Measurements from ENCODE around the gene DISP2.

The DISP2 gene

GRCh38 chr15:40328751-40329150 is 29.3 kb upstream of the DISP2 start:
- H3K9me3 ChIP-seq (ENCODE audit: control insufficient read depth, low read length), result no peaks in the 10 kb centered on the region
- no peak overlapping the region for H3K4me3 ChIP-seq (ENCODE audit: extremely low read depth, insufficient read depth, low read length, poor library complexity, severe bottlenecking)
- WGBS, 2 experiments (ENCODE audit: insufficient coverage in 2 of 2), result 89 to 91% methylated on average over 5 of the region's 5 CpGs
- H3K27ac ChIP-seq (ENCODE audit: low read depth, low read length, severe bottlenecking), result peak overlapping the region; percentile 47
- H3K4me1 ChIP-seq (ENCODE audit: control insufficient read depth, insufficient read depth, low read length, poor library complexity, severe bottlenecking), result peaks cover 56% of the 10 kb centered on the region
- H3K36me3 ChIP-seq (ENCODE audit: control insufficient read depth, insufficient read depth, low read length), result peaks cover 24% of the 10 kb centered on the region

- Histone ChIP-seq H3K4me3 (ENCODE audit: extremely low read depth, insufficient read depth, low read length, poor library complexity, severe bottlenecking) (no peak overlapping the region), H3K36me3 (ENCODE audit: control insufficient read depth, insufficient read depth, low read length) (peaks cover 24% of the 10 kb centered on the region), H3K27ac (ENCODE audit: low read depth, low read length, severe bottlenecking) (no peak overlapping the region), H3K9me3 (ENCODE audit: control insufficient read depth, low read length) (no peaks in the 10 kb centered on the region), H3K4me1 (ENCODE audit: control insufficient read depth, insufficient read depth, low read length, poor library complexity, severe bottlenecking) (peaks cover 67% of the 10 kb centered on the region)
- WGBS, 2 experiments (ENCODE audit: insufficient coverage in 2 of 2), result 93 to 95% methylated on average over 6 to 7 of the region's 7 CpGs
Measured at GRCh38 chr15:40329804-40330203, 28.2 kb upstream of the DISP2 start.

GRCh38 chr15:40330368-40330836 is 27.6 kb upstream of the DISP2 start:
- 68 to 86% methylated on average over 5 of the region's 5 CpGs for WGBS, 2 experiments (ENCODE audit: insufficient coverage in 2 of 2)
- Histone ChIP-seq H3K36me3 (ENCODE audit: control insufficient read depth, insufficient read depth, low read length) (peaks cover 24% of the 10 kb centered on the region), H3K27ac (ENCODE audit: low read depth, low read length, severe bottlenecking) (no peak overlapping the region), H3K4me1 (ENCODE audit: control insufficient read depth, insufficient read depth, low read length, poor library complexity, severe bottlenecking) (peaks cover 71% of the 10 kb centered on the region), H3K4me3 (ENCODE audit: extremely low read depth, insufficient read depth, low read length, poor library complexity, severe bottlenecking) (no peak overlapping the region), H3K9me3 (ENCODE audit: control insufficient read depth, low read length) (no peaks in the 10 kb centered on the region)

- Histone ChIP-seq H3K36me3 (ENCODE audit: control insufficient read depth, insufficient read depth, low read length) (peaks cover 24% of the 10 kb centered on the region), H3K4me1 (ENCODE audit: control insufficient read depth, insufficient read depth, low read length, poor library complexity, severe bottlenecking) (peaks cover 68% of the 10 kb centered on the region), H3K9me3 (ENCODE audit: control insufficient read depth, low read length) (no peaks in the 10 kb centered on the region), H3K27ac (ENCODE audit: low read depth, low read length, severe bottlenecking) (no peak overlapping the region), H3K4me3 (ENCODE audit: extremely low read depth, insufficient read depth, low read length, poor library complexity, severe bottlenecking) (no peak overlapping the region)
- 89 to 95% methylated on average over 4 to 6 of the region's 7 CpGs for WGBS, 2 experiments (ENCODE audit: insufficient coverage in 2 of 2)
Measured at GRCh38 chr15:40331026-40331425, 27.0 kb upstream of the DISP2 start.

- Histone ChIP-seq H3K36me3 (ENCODE audit: control insufficient read depth, insufficient read depth, low read length) (peaks cover 24% of the 10 kb centered on the region), H3K27ac (ENCODE audit: low read depth, low read length, severe bottlenecking) (no peak overlapping the region), H3K4me1 (ENCODE audit: control insufficient read depth, insufficient read depth, low read length, poor library complexity, severe bottlenecking) (peaks cover 62% of the 10 kb centered on the region), H3K4me3 (ENCODE audit: extremely low read depth, insufficient read depth, low read length, poor library complexity, severe bottlenecking) (no peak overlapping the region), H3K9me3 (ENCODE audit: control insufficient read depth, low read length) (no peaks in the 10 kb centered on the region)
- WGBS, 2 experiments (ENCODE audit: insufficient coverage in 2 of 2), result 90 to 95% methylated on average over 2 to 7 of the region's 7 CpGs
Measured at GRCh38 chr15:40331637-40332036, 26.4 kb upstream of the DISP2 start.

- peaks cover 57% of the 10 kb centered on the region for H3K4me1 ChIP-seq (ENCODE audit: control insufficient read depth, insufficient read depth, low read length, poor library complexity, severe bottlenecking)
- peaks cover 24% of the 10 kb centered on the region for H3K36me3 ChIP-seq (ENCODE audit: control insufficient read depth, insufficient read depth, low read length)
- no peak overlapping the region for H3K4me3 ChIP-seq (ENCODE audit: extremely low read depth, insufficient read depth, low read length, poor library complexity, severe bottlenecking)
- no peaks in the 10 kb centered on the region for H3K9me3 ChIP-seq (ENCODE audit: control insufficient read depth, low read length)
- no peak overlapping the region for H3K27ac ChIP-seq (ENCODE audit: low read depth, low read length, severe bottlenecking)
- WGBS, 2 experiments (ENCODE audit: insufficient coverage in 2 of 2), result 81 to 98% methylated on average over 6 to 7 of the region's 8 CpGs
Measured at GRCh38 chr15:40332113-40332781, 25.8 kb upstream of the DISP2 start.

GRCh38 chr15:40333922-40334492 is 24.0 kb upstream of the DISP2 start:
- peaks cover 51% of the 10 kb centered on the region for H3K4me1 ChIP-seq (ENCODE audit: control insufficient read depth, insufficient read depth, low read length, poor library complexity, severe bottlenecking)

GRCh38 chr15:40334541-40334940 is 23.5 kb upstream of the DISP2 start:
- 94 to 95% methylated on average over 2 of the region's 3 CpGs for WGBS, 2 experiments (ENCODE audit: insufficient coverage in 2 of 2)
- Histone ChIP-seq H3K4me1 (ENCODE audit: control insufficient read depth, insufficient read depth, low read length, poor library complexity, severe bottlenecking) (peaks cover 53% of the 10 kb centered on the region), H3K9me3 (ENCODE audit: control insufficient read depth, low read length) (no peaks in the 10 kb centered on the region), H3K36me3 (ENCODE audit: control insufficient read depth, insufficient read depth, low read length) (peaks cover 21% of the 10 kb centered on the region), H3K27ac (ENCODE audit: low read depth, low read length, severe bottlenecking) (peak overlapping the region; percentile 66), H3K4me3 (ENCODE audit: extremely low read depth, insufficient read depth, low read length, poor library complexity, severe bottlenecking) (no peak overlapping the region)

More at GRCh38 chr15:40333922-40334492, 24.0 kb upstream of the DISP2 start:
- peak overlapping the region; percentile 66 for H3K27ac ChIP-seq (ENCODE audit: low read depth, low read length, severe bottlenecking)
- H3K9me3 ChIP-seq (ENCODE audit: control insufficient read depth, low read length), result no peaks in the 10 kb centered on the region
- H3K36me3 ChIP-seq (ENCODE audit: control insufficient read depth, insufficient read depth, low read length), result peaks cover 24% of the 10 kb centered on the region
- 82 to 83% methylated on average over 7 to 8 of the region's 12 CpGs for whole genome bisulfite sequencing, 2 experiments (ENCODE audit: insufficient coverage in 2 of 2)
- no peak overlapping the region for H3K4me3 ChIP-seq (ENCODE audit: extremely low read depth, insufficient read depth, low read length, poor library complexity, severe bottlenecking)

- Histone ChIP-seq H3K27ac (ENCODE audit: low read depth, low read length, severe bottlenecking) (no peak overlapping the region), H3K9me3 (ENCODE audit: control insufficient read depth, low read length) (no peaks in the 10 kb centered on the region), H3K36me3 (ENCODE audit: control insufficient read depth, insufficient read depth, low read length) (peaks cover 15% of the 10 kb centered on the region), H3K4me1 (ENCODE audit: control insufficient read depth, insufficient read depth, low read length, poor library complexity, severe bottlenecking) (peaks cover 53% of the 10 kb centered on the region), H3K4me3 (ENCODE audit: extremely low read depth, insufficient read depth, low read length, poor library complexity, severe bottlenecking) (no peak overlapping the region)
- WGBS, 2 experiments (ENCODE audit: insufficient coverage in 2 of 2), result 87 to 88% methylated on average over 13 to 24 of the region's 26 CpGs
Measured at GRCh38 chr15:40334941-40335795, 22.9 kb upstream of the DISP2 start.

- Histone ChIP-seq H3K4me3 (ENCODE audit: extremely low read depth, insufficient read depth, low read length, poor library complexity, severe bottlenecking) (no peak overlapping the region), H3K4me1 (ENCODE audit: control insufficient read depth, insufficient read depth, low read length, poor library complexity, severe bottlenecking) (peaks cover 57% of the 10 kb centered on the region), H3K27ac (ENCODE audit: low read depth, low read length, severe bottlenecking) (no peak overlapping the region), H3K9me3 (ENCODE audit: control insufficient read depth, low read length) (no peaks in the 10 kb centered on the region), H3K36me3 (ENCODE audit: control insufficient read depth, insufficient read depth, low read length) (peaks cover 11% of the 10 kb centered on the region)
- 89% methylated on average over 6 to 9 of the region's 13 CpGs for WGBS, 2 experiments (ENCODE audit: insufficient coverage in 2 of 2)
Measured at GRCh38 chr15:40335938-40336743, 21.9 kb upstream of the DISP2 start.

All from mesodermal cell (in vitro differentiated cells).